K562 (cell line): ENCODE data around the gene RAB3IP. TPM values are rescaled to one million over a fixed set of nuclear protein-coding genes. Genes with fewer than 3 reads are reported as not detected.
A peak's percentile ranks its signal among the peaks of the same experiment; 100 is the strongest.

Experiments used
- CCAR2 ChIP-seq: fragments of 200-400 bp; formaldehyde crosslinking; IDR thresholded peaks from 2 replicates; pipeline ENCODE4 v1.6.1; 2017; ENCODE audit warnings: mild to moderate bottlenecking, low read depth, low read length
- DDX20 ChIP-seq: fragments of 450-650 bp; IDR thresholded peaks from 2 replicates; pipeline ENCODE4 v1.6.1; 2016; ENCODE audit warnings: missing genetic modification characterization, low read depth, mild to moderate bottlenecking, missing compliant biosample characterization, moderate library complexity
- FIP1L1 ChIP-seq: fragments of 200-400 bp; formaldehyde crosslinking; IDR thresholded peaks from 2 replicates; pipeline ENCODE4 v1.6.1; 2018; ENCODE audit warnings: mild to moderate bottlenecking, low read depth, low read length; ENCODE audit not compliant: poor library complexity, severe bottlenecking
- GTF2A2 ChIP-seq: IDR thresholded peaks from 2 replicates; pipeline ENCODE4 v1.6.1; 2016; ENCODE audit warnings: mild to moderate bottlenecking, missing genetic modification characterization, missing compliant biosample characterization
- GTF2F1 ChIP-seq: IDR thresholded peaks from 2 replicates; pipeline ENCODE4 v1.6.1; 2011; ENCODE audit warnings: low read depth, low read length, improper control_type of control experiment
- IRF2 ChIP-seq: sonication (generic); formaldehyde crosslinking; IDR thresholded peaks from 2 replicates; pipeline ENCODE4 v1.8.1; 2022; ENCODE audit warnings: mild to moderate bottlenecking, missing genetic modification reagents
- NFXL1 ChIP-seq: fragments of 450-650 bp; formaldehyde crosslinking; IDR thresholded peaks from 2 replicates; pipeline ENCODE4 v1.4.0; 2021; ENCODE audit warnings: mild to moderate bottlenecking
- NR2F6 ChIP-seq: fragments of 450-650 bp; formaldehyde crosslinking; IDR thresholded peaks from 2 replicates; pipeline ENCODE4 v1.4.0; 2020; ENCODE audit warnings: mild to moderate bottlenecking
- PCBP1 ChIP-seq: fragments of 200-400 bp; formaldehyde crosslinking; IDR thresholded peaks from 2 replicates; pipeline ENCODE4 v1.6.1; 2018; ENCODE audit warnings: mild to moderate bottlenecking, low read depth, low read length; ENCODE audit not compliant: poor library complexity, severe bottlenecking
- PHF8 ChIP-seq: fragments of 200-600 bp; sonication (generic); IDR thresholded peaks from 2 replicates; pipeline ENCODE4 v1.6.1; 2012; ENCODE audit warnings: mixed run types, mild to moderate bottlenecking, inconsistent platforms, low read length, moderate library complexity, borderline replicate concordance
- PRPF4 ChIP-seq: fragments of 200-400 bp; formaldehyde crosslinking; IDR thresholded peaks from one replicate; pipeline ENCODE4 v1.6.1; 2017; ENCODE audit warnings: low read length, low read depth, mild to moderate bottlenecking; ENCODE audit not compliant: insufficient read depth, poor library complexity, severe bottlenecking
- RBM17 ChIP-seq: fragments of 200-400 bp; formaldehyde crosslinking; IDR thresholded peaks from 2 replicates; pipeline ENCODE4 v1.6.1; 2017; ENCODE audit warnings: low read depth, mild to moderate bottlenecking, low read length, borderline replicate concordance
- RBM22 ChIP-seq: fragments of 200-400 bp; formaldehyde crosslinking; IDR thresholded peaks from 2 replicates; pipeline ENCODE4 v1.6.1; 2018; ENCODE audit warnings: low read length, low read depth; ENCODE audit not compliant: poor library complexity, severe bottlenecking
- RFX1 ChIP-seq: fragments of 450-650 bp; IDR thresholded peaks from 2 replicates; pipeline ENCODE4 v1.6.1; 2016; ENCODE audit warnings: mild to moderate bottlenecking, moderate library complexity
- ZNF121 ChIP-seq: sonication (generic); formaldehyde crosslinking; conservative IDR thresholded peaks from 2 replicates; pipeline ENCODE4 v1.8.0; 2022; ENCODE audit warnings: missing genetic modification reagents
- polyA plus RNA-seq, 8 experiments: library from polyadenylated mRNA; depleted of rRNA in 4 of 8; stranded (reverse) in 5 of 8; unstranded in 3 of 8; fragments of >200 nt; fragmentation: Nextera tagmentation in 2 of 8; fragmentation: Illumina TruSeq in 1 of 8; extraction: Ambion mirVana in 2 of 8; extraction: Trizol in 1 of 8; gene quantifications; 2 replicates each; pipeline versions ENCODE4 v1.2.1 to v1.2.3, GENCODE V29; 2011 to 2014; ENCODE audit warnings: inconsistent platforms in 1 of 8, missing spikeins in 1 of 8
- total RNA-seq, 7 experiments: library from RNA; depleted of rRNA in 6 of 7; stranded (reverse); fragments of >200 nt in 6 of 7; fragmentation: Illumina TruSeq in 2 of 7; extraction: Trizol in 2 of 7; gene quantifications; 2 replicates each; pipeline versions ENCODE4 v1.2.1 to v1.2.3, GENCODE V29; 2011 to 2021; ENCODE audit warnings: low replicate concordance in 1 of 7
- TF ChIP-seq, protein P1 (sequence below): fragments of 250-450 bp; sonication (Bioruptor Pico); IDR thresholded peaks from 2 replicates; pipeline ENCODE4 v1.4.0; 2020; ENCODE audit warnings: mild to moderate bottlenecking
- TF ChIP-seq, protein P2 (sequence below): fragments of 450-650 bp; IDR thresholded peaks from 2 replicates; pipeline ENCODE4 v1.6.1; 2018; ENCODE audit not compliant: partially characterized antibody
- TF ChIP-seq, protein P3 (sequence below): sonication (generic); IDR thresholded peaks from 2 replicates; pipeline ENCODE4 v1.6.1; 2016
- TF ChIP-seq, protein P4 (sequence below): fragments of 250-450 bp; sonication (Bioruptor Pico); IDR thresholded peaks from 2 replicates; pipeline ENCODE4 v1.8.0; 2021; ENCODE audit warnings: mild to moderate bottlenecking, moderate library complexity

RAB3IP gene
- total and polyA plus RNA-seq, 9 of the 15 experiments (the other 6 are each of a cell fraction or from before 2014, with no cell fraction given): 5.6 to 25.5 (median 11.3) TPM

DNA sequence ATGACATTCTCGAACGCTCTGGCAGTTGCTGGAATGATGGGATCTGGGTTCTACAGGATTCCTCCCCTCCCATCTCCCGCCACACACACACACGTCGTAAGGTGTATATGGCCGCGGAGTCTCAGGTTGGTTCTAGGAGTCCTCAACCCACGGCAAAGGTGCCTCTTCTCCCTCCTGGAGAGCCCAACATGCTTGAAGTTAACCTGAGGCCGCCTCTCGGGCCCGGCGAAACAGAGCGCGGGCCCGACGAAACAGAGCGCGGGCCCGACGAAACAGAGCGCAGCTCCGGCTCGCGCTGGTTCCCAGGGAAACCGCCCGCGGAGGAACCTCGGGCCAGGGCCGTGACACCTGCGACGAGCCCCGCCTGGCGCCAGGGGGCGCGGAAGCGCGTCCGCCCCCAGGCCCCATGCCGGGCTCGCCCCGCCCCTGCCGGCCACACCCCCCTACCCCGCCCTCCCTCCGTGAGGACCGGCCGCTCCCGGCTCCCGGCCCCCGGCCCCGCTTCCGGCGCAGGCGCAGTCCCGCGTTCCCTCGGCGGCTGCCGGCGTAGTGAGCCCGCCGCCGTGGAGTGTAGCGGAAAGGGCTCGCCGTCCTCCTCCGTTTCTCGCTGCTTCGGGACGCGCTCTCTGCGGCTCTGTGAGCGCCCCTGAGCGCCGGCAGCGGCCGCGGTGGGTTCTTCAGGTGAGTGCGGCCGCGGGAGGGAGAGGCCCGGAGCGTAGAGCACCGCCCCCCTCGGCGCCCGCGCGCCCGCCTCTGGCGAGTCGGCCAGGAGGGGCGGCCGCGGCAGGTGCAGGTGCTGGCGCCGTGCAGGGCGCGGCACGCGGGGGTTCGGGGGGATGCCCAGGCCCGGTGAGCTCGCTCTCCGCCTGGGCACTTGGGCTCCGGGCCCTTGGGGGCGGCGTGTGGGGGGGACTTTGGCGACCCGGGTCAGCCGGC, at the start of gene RAB3IP (continued):
- TF ChIP-seq, protein P1, sequence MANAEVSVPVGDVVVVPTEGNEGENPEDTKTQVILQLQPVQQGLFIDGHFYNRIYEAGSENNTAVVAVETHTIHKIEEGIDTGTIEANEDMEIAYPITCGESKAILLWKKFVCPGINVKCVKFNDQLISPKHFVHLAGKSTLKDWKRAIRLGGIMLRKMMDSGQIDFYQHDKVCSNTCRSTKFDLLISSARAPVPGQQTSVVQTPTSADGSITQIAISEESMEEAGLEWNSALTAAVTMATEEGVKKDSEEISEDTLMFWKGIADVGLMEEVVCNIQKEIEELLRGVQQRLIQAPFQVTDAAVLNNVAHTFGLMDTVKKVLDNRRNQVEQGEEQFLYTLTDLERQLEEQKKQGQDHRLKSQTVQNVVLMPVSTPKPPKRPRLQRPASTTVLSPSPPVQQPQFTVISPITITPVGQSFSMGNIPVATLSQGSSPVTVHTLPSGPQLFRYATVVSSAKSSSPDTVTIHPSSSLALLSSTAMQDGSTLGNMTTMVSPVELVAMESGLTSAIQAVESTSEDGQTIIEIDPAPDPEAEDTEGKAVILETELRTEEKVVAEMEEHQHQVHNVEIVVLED (CRISPR knock-in tag): peak; percentile 32; the same call in 1 of the 2 replicates
- TF ChIP-seq PHF8 (peak; percentile 67; the same call in 1 of the 2 replicates), PCBP1 (no peak), RFX1 (peak; percentile 82), CCAR2 (no peak), NR2F6 (CRISPR knock-in tag) (no peak), NFXL1 (no peak), RBM17 (no peak), ZNF121 (CRISPR knock-in tag) (no peak), GTF2F1 (no peak), PRPF4 (no peak), FIP1L1 (no peak), IRF2 (CRISPR knock-in tag) (no peak), RBM22 (no peak), DDX20 (no peak), GTF2A2 (tag) (no peak)
- TF ChIP-seq, protein P2, sequence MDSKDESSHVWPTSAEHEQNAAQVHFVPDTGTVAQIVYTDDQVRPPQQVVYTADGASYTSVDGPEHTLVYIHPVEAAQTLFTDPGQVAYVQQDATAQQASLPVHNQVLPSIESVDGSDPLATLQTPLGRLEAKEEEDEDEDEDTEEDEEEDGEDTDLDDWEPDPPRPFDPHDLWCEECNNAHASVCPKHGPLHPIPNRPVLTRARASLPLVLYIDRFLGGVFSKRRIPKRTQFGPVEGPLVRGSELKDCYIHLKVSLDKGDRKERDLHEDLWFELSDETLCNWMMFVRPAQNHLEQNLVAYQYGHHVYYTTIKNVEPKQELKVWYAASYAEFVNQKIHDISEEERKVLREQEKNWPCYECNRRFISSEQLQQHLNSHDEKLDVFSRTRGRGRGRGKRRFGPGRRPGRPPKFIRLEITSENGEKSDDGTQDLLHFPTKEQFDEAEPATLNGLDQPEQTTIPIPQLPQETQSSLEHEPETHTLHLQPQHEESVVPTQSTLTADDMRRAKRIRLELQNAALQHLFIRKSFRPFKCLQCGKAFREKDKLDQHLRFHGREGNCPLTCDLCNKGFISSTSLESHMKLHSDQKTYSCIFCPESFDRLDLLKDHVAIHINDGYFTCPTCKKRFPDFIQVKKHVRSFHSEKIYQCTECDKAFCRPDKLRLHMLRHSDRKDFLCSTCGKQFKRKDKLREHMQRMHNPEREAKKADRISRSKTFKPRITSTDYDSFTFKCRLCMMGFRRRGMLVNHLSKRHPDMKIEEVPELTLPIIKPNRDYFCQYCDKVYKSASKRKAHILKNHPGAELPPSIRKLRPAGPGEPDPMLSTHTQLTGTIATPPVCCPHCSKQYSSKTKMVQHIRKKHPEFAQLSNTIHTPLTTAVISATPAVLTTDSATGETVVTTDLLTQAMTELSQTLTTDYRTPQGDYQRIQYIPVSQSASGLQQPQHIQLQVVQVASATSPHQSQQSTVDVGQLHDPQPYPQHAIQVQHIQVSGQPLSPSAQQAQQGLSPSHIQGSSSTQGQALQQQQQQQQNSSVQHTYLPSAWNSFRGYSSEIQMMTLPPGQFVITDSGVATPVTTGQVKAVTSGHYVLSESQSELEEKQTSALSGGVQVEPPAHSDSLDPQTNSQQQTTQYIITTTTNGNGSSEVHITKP: no peak
- TF ChIP-seq, protein P3, sequence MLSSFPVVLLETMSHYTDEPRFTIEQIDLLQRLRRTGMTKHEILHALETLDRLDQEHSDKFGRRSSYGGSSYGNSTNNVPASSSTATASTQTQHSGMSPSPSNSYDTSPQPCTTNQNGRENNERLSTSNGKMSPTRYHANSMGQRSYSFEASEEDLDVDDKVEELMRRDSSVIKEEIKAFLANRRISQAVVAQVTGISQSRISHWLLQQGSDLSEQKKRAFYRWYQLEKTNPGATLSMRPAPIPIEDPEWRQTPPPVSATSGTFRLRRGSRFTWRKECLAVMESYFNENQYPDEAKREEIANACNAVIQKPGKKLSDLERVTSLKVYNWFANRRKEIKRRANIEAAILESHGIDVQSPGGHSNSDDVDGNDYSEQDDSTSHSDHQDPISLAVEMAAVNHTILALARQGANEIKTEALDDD: no peak
- TF ChIP-seq, protein P4, sequence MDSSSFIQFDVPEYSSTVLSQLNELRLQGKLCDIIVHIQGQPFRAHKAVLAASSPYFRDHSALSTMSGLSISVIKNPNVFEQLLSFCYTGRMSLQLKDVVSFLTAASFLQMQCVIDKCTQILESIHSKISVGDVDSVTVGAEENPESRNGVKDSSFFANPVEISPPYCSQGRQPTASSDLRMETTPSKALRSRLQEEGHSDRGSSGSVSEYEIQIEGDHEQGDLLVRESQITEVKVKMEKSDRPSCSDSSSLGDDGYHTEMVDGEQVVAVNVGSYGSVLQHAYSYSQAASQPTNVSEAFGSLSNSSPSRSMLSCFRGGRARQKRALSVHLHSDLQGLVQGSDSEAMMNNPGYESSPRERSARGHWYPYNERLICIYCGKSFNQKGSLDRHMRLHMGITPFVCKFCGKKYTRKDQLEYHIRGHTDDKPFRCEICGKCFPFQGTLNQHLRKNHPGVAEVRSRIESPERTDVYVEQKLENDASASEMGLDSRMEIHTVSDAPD (CRISPR knock-in tag): no peak
